Renal cortical epithelial cell (primary cell): Measurements from ENCODE around the gene FBXO44. TPM values are rescaled to one million over a fixed set of nuclear protein-coding genes. Genes with fewer than 3 reads are reported as not detected.
"Not testable (repeated sequence)": the region's sequence is repeated elsewhere in the genome, so short reads cannot be mapped to it uniquely, and the experiment has no call there.

ENCODE experiments used
- DNase-seq: peaks from one replicate; pipeline ENCODE4 v3.0.0-alpha.2; 2011; ENCODE audit warnings: low read depth
- total RNA-seq: library from RNA; depleted of rRNA; stranded (reverse); fragments of >200 nt; gene quantifications from 2 replicates; pipeline ENCODE4 v1.2.3, GENCODE V29; 2014

FBXO44 gene
- total RNA-seq, result 8.2 and 21.7 TPM in 2 replicates

- no peak for DNase-seq
These were observed at the start of gene FBXO44, which contains the start of gene FBXO2 for GRCh38 chr1:11654137-11654938. TSS of gene FBXO44 (plus strand) at chr1:11654877. CDS start at chr1:11655836, 959 bp downstream. TSS of gene FBXO2 (minus strand) at chr1:11654429. CDS start at chr1:11654340, 89 bp downstream.

- no peak for DNase-seq
These were observed 47.9 kb upstream of the FBXO44 start for GRCh38 chr1:11606775-11607174.

- DNase-seq, result not testable (repeated sequence)
These were observed 46.0 kb upstream of the FBXO44 start for GRCh38 chr1:11608596-11609130.

GRCh38 chr1:11609378-11609777, 45.3 kb upstream of the FBXO44 start:
- DNase-seq, result not testable (repeated sequence)

GRCh38 chr1:11610629-11611180, 44.0 kb upstream of the FBXO44 start:
- no peak for DNase-seq

GRCh38 chr1:11611638-11612327, 42.9 kb upstream of the FBXO44 start:
- no peak for DNase-seq

GRCh38 chr1:11613347-11613746, 41.3 kb upstream of the FBXO44 start:
- no peak for DNase-seq

- DNase-seq, result no peak
These were observed 39.6 kb upstream of the FBXO44 start for GRCh38 chr1:11615090-11615489.

- DNase-seq, result no peak
These were observed 37.9 kb upstream of the FBXO44 start for GRCh38 chr1:11616766-11617165.

GRCh38 chr1:11617314-11617713, 37.4 kb upstream of the FBXO44 start:
- no peak for DNase-seq

GRCh38 chr1:11617741-11618140, 36.9 kb upstream of the FBXO44 start:
- DNase-seq, result no peak

GRCh38 chr1:11620405-11620804, 34.3 kb upstream of the FBXO44 start:
- DNase-seq, result no peak

GRCh38 chr1:11620924-11621323, 33.8 kb upstream of the FBXO44 start:
- DNase-seq, result no peak

- no peak for DNase-seq
These were observed 32.3 kb upstream of the FBXO44 start for GRCh38 chr1:11622398-11622797.

GRCh38 chr1:11623702-11624101, 31.0 kb upstream of the FBXO44 start:
- DNase-seq, result no peak

GRCh38 chr1:11626551-11626950, 28.1 kb upstream of the FBXO44 start:
- no peak for DNase-seq

GRCh38 chr1:11628767-11629166, 25.9 kb upstream of the FBXO44 start:
- DNase-seq, result no peak

- DNase-seq, result no peak
These were observed 25.3 kb upstream of the FBXO44 start for GRCh38 chr1:11629184-11630016.

- DNase-seq, result no peak
These were observed 20.1 kb upstream of the FBXO44 start for GRCh38 chr1:11634365-11635192.

- DNase-seq, result no peak
These were observed 16.6 kb upstream of the FBXO44 start for GRCh38 chr1:11638121-11638520.

GRCh38 chr1:11639372-11639771, 15.3 kb upstream of the FBXO44 start:
- DNase-seq, result no peak
